ENCODE data around the gene SMYD3.

- no peak for TF ChIP-seq CTBP1 (IDR thresholded peaks at IDR 0.05; ENCODE audit: borderline replicate concordance)
- TF ChIP-seq FOXA1 (IDR thresholded peaks at IDR 0.05): no peak
Measured at GRCh38 chr1:245762396-245762910, 744.6 kb downstream of the SMYD3 start.

Data from HEK293T (cell line).